HG03097 (cell line): ENCODE measurements around the gene OR2W1.

Source experiments
- ATAC-seq: cut with Tn5 transposase; IDR thresholded peaks from one replicate; pipeline ENCODE4 v1.9.1; 2021; ENCODE audit not compliant: unreplicated experiment, low FRiP score

The OR2W1 gene

GRCh38 chr6:29005183-29005885 is 39.6 kb downstream of the OR2W1 start, which contains the start of gene ZNF311:
TSS of gene ZNF311 (minus strand) at chr6:29005315. CDS start at chr6:29003954, 1,361 bp downstream.
- ATAC-seq: no peak

DNA sequence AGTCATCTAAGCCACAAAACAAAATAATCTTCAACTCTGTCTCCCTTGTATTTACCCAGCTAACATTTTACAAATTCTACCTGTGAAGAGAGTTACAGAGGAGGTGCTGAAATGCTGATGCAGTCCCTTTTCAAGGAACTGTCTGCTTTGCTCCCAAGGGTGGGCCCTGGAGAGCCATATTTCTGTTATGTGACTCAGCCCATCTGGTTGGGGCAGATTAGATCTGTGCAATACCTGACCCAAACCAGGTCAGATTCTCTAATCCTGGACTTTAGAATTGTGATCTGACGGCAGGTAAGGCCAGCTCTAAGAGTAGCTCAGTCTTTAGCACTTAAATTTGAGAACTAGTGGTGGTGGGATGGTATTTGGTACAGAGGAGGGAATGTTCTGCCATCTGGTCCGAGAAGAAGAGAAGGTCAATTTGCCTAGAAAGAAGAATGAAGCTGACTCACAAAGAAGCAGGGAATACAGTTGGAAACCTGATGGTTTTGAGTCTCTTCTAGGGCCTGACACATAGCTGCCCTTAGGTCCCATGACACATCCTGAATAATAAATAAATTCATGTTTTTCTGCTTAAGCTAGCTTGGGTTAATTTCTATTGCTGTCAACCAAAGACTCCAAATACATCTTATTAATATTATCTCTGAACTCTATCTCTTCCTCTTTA is 48.0 kb downstream of the OR2W1 start:
- ATAC-seq: no peak

GRCh38 chr6:28995093-28995650 is 49.8 kb downstream of the OR2W1 start:
- no peak for ATAC-seq
